HG02798 (cell line): ENCODE measurements around the gene PEX7.
"Not testable (repeated sequence)": the region's sequence is repeated elsewhere in the genome, so short reads cannot be mapped to it uniquely, and the experiment has no call there.

Source experiments
- ATAC-seq: cut with Tn5 transposase; IDR thresholded peaks from one replicate; pipeline ENCODE4 v1.9.1; 2021; ENCODE audit warnings: mild to moderate bottlenecking; ENCODE audit not compliant: unreplicated experiment, poor library complexity

Gene PEX7

GRCh38 chr6:136790411-136791295, 31.7 kb upstream of the PEX7 start:
- no peak for ATAC-seq

- ATAC-seq, result peak; percentile 30
Observed at GRCh38 chr6:136791296-136792094, 30.9 kb upstream of the PEX7 start.

- ATAC-seq, result no peak
Observed at GRCh38 chr6:136792095-136792409, 30.3 kb upstream of the PEX7 start.

- ATAC-seq, result peak; percentile 69
Observed at GRCh38 chr6:136792410-136793262, 29.8 kb upstream of the PEX7 start, which contains the start of gene MAP3K5. Gene MAP3K5, minus strand, starts transcription at chr6:136792477. Its CDS starts 320 bp downstream, at chr6:136792157.

GRCh38 chr6:136793363-136793762, 29.0 kb upstream of the PEX7 start:
- ATAC-seq, result no peak

GRCh38 chr6:136795386-136795785, 27.0 kb upstream of the PEX7 start:
- no peak for ATAC-seq

- ATAC-seq, result no peak
Observed at GRCh38 chr6:136795996-136796395, 26.4 kb upstream of the PEX7 start.

- ATAC-seq, result no peak
Observed at GRCh38 chr6:136798044-136798443, 24.3 kb upstream of the PEX7 start.

GRCh38 chr6:136801581-136801980, 20.8 kb upstream of the PEX7 start:
- no peak for ATAC-seq

- ATAC-seq, result no peak
Observed at GRCh38 chr6:136803608-136804007, 18.8 kb upstream of the PEX7 start.

GRCh38 chr6:136809091-136809860, 13.1 kb upstream of the PEX7 start:
- no peak for ATAC-seq

GRCh38 chr6:136811272-136811671, 11.1 kb upstream of the PEX7 start:
- no peak for ATAC-seq

- no peak for ATAC-seq
Observed at GRCh38 chr6:136812174-136812573, 10.2 kb upstream of the PEX7 start.

- not testable (repeated sequence) for ATAC-seq
Observed at GRCh38 chr6:136815608-136816007, 6.8 kb upstream of the PEX7 start.

- no peak for ATAC-seq
Observed at GRCh38 chr6:136816656-136817055, 5.7 kb upstream of the PEX7 start.

- ATAC-seq, result no peak
Observed at GRCh38 chr6:136820561-136820960, 1.8 kb upstream of the PEX7 start.

GRCh38 chr6:136822046-136822375, 381 bp upstream of the PEX7 start:
- ATAC-seq, result peak; percentile 0

GRCh38 chr6:136823128-136823660, 802 bp downstream of the PEX7 start:
- no peak for ATAC-seq

GRCh38 chr6:136826216-136826615, 3.8 kb downstream of the PEX7 start:
- no peak for ATAC-seq
